ENCODE results near the gene LBHD2. TPM values are rescaled to one million over a fixed set of nuclear protein-coding genes. Genes with fewer than 3 reads are reported as not detected.

The LBHD2 gene
- total and polyA plus RNA-seq, 2 of the 8 experiments (the other 6 are each of a cell fraction or from before 2014, with no cell fraction given) = not detected

DNA sequence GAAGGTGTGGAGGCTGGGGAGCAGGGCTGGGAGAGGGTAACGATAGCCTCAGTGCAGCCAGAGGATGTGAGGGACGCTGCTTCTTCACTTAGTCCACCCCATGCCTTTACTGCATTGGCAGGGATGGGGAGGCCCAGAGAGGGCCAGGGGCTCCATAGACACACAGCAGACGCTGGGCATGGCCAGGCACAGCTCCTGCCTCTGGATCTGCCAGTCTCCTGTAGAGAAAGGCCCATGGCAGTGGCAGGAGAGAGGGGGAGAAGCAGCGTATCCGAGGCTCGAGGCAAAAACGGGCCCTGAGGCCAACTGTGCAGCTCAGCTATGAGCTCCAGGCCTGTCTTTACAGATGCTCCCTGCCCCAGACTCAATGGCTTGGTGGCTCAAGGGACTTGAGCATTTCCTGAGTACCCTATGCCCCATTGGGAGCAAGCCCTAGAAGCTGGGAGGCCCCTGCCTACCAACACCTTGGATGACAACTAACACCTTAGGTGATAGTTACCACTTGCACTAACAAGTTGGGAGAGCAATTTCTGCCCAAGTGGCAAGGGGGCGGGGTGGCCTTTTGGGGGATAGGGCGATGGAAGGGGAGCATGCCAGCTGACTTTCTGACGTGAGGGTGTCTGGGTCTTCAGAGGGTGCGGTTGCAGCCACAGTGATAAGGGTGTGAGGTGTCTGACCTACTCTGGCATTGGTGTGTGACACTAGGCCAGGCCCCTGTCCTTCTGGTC is 5.0 kb upstream of the LBHD2 start:
- Histone ChIP-seq H2BK5ac (ENCODE audit: low read depth, low read length) (no peak overlapping the region), H3K79me2 (ENCODE audit: control insufficient read depth in 1 of 2, insufficient read depth in 2 of 2, low read length in 2 of 2) (no peaks in the 10 kb centered on the region), H3K14ac (ENCODE audit: insufficient read length) (no peak overlapping the region), H3K4me2 (ENCODE audit: insufficient read depth in 1 of 2, low read depth in 2 of 2, low read length in 2 of 2) (no peak overlapping the region), H3K23me2 (ENCODE audit: low read depth, low read length) (peaks cover 26% of the 10 kb centered on the region; the same call in 1 of the 2 replicates), H2BK120ac (replicated peaks; ENCODE audit: low read depth, low read length) (no peak overlapping the region), H3K27ac (ENCODE audit: low read depth, low read length) (no peak overlapping the region), H3K4ac (replicated peaks; ENCODE audit: insufficient read length, low read depth, low read length) (no peak overlapping the region), H3K18ac (ENCODE audit: extremely low read depth, low read length) (no peak overlapping the region), H3K9ac (replicated peaks in 1 of 4; ENCODE audit: extremely low read depth in 1 of 4, low read depth in 3 of 4, low read length in 3 of 4) (no peak overlapping the region), H2AFZ (ENCODE audit: low read length) (no peak overlapping the region), H3K4me3 (ENCODE audit: extremely low read depth in 1 of 4, insufficient read depth in 2 of 4, low read depth in 3 of 4, low read length in 4 of 4) (no peak overlapping the region), H3K79me1 (ENCODE audit: low read depth, low read length) (no peaks in the 10 kb centered on the region), H4K5ac (ENCODE audit: insufficient read length, low read depth, low read length) (no peak overlapping the region), H3K23ac (ENCODE audit: insufficient read length) (no peak overlapping the region), H4K91ac (replicated peaks; ENCODE audit: insufficient read length, low read length) (no peak overlapping the region), H3K4me1 (replicated peaks in 1 of 4; ENCODE audit: control insufficient read depth in 3 of 4, insufficient read depth in 4 of 4, low read length in 3 of 4) (peaks cover 0 to 6% (median 0%) of the 10 kb centered on the region in 4 experiments; a peak in 2 of 7 replicates), H2BK20ac (ENCODE audit: low read length) (no peak overlapping the region), H4K8ac (ENCODE audit: extremely low read depth, insufficient read depth, low read length) (peak overlapping the region; percentile 35; the same call in 1 of the 2 replicates), H3K56ac (replicated peaks; ENCODE audit: insufficient read length, low read depth, low read length) (no peak overlapping the region), H4K20me1 (replicated peaks in 1 of 2; ENCODE audit: control insufficient read depth in 1 of 2, insufficient read depth in 2 of 2, low read length in 2 of 2) (peaks cover 0 to 5% of the 10 kb centered on the region in 2 experiments), H2AK5ac (ENCODE audit: low read depth, low read length) (no peak overlapping the region), H2BK15ac (ENCODE audit: low read length) (peak overlapping the region; percentile 61; the same call in 1 of the 2 replicates), H3K9me3 (ENCODE audit: insufficient read depth in 2 of 2, low read depth in 1 of 2, low read length in 1 of 2) (no peaks in the 10 kb centered on the region), H3K36me3 (ENCODE audit: control insufficient read depth in 2 of 4, insufficient read depth in 4 of 4, low read length in 3 of 4) (no peaks in the 10 kb centered on the region), H3K27me3 (replicated peaks in 1 of 4; ENCODE audit: control insufficient read depth in 3 of 4, extremely low read depth in 1 of 4, insufficient read depth in 3 of 4, low read length in 3 of 4) (peaks cover 0 to 13% (median 9%) of the 10 kb centered on the region in 4 experiments; a peak in 3 of 7 replicates), H2BK12ac (ENCODE audit: low read depth, low read length) (0 out of 2 replicates have a peak overlapping the region, but pooled peaks have one; percentile 28)
- WGBS, 2 experiments (ENCODE audit: extremely low coverage in 1 of 2, insufficient coverage in 1 of 2, insufficient read length in 1 of 2, insufficient replicate concordance in 2 of 2, low coverage in 1 of 2, low lambda C conversion rate in 2 of 2, missing lambda C conversion rate in 1 of 2) = 88% methylated on average over 11 of the region's 11 CpGs; no CpG with 5 or more reads in 1 of the 2 experiments
- CTCF ChIA-PET (ENCODE audit: partially characterized antibody) = interaction anchor here (0.6 to 7.0 kb wide), 21 partner anchors 10 to 233 kb away, joined by 3 to 74 read pairs (median 4); partner anchors contain the start of gene EXOC3L4
- TF ChIP-seq ZNF274 (IDR thresholded peaks at IDR 0.05; ENCODE audit: borderline replicate concordance, extremely low read depth, low read length) (no peak), CBX5 (IDR thresholded peaks at IDR 0.05; ENCODE audit: low read depth, low read length) (no peak), SIX5 (IDR thresholded peaks at IDR 0.05; ENCODE audit: low read depth, low read length) (no peak), RAD21 (IDR thresholded peaks at IDR 0.05 in 1 of 2, conservative IDR thresholded peaks at IDR 0.05 in 1 of 2; ENCODE audit: low read depth in 2 of 2, low read length in 2 of 2) (no peak), POLR2A (IDR thresholded peaks at IDR 0.05; ENCODE audit: control extremely low read depth in 1 of 2, low read depth in 2 of 2, low read length in 2 of 2) (no peak), SP4 (IDR thresholded peaks at IDR 0.05; ENCODE audit: low read length) (no peak), TEAD4 (IDR thresholded peaks at IDR 0.05; ENCODE audit: low read depth, low read length) (no peak), RBBP5 (IDR thresholded peaks at IDR 0.05; ENCODE audit: borderline replicate concordance, low read depth, low read length) (no peak), CREB1 (IDR thresholded peaks at IDR 0.05) (no peak)
- TF ChIP-seq, protein P1, sequence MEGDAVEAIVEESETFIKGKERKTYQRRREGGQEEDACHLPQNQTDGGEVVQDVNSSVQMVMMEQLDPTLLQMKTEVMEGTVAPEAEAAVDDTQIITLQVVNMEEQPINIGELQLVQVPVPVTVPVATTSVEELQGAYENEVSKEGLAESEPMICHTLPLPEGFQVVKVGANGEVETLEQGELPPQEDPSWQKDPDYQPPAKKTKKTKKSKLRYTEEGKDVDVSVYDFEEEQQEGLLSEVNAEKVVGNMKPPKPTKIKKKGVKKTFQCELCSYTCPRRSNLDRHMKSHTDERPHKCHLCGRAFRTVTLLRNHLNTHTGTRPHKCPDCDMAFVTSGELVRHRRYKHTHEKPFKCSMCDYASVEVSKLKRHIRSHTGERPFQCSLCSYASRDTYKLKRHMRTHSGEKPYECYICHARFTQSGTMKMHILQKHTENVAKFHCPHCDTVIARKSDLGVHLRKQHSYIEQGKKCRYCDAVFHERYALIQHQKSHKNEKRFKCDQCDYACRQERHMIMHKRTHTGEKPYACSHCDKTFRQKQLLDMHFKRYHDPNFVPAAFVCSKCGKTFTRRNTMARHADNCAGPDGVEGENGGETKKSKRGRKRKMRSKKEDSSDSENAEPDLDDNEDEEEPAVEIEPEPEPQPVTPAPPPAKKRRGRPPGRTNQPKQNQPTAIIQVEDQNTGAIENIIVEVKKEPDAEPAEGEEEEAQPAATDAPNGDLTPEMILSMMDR (IDR thresholded peaks at IDR 0.05; ENCODE audit: control extremely low read depth in 1 of 3, insufficient read depth in 1 of 3, low read depth in 1 of 3, low read length in 3 of 3) = no peak
- POLR2A ChIA-PET (ENCODE audit: partially characterized antibody) = no interaction called here
- DNase-seq (ENCODE audit: low read depth in 1 of 2, low spot score in 2 of 2) (no peak), FAIRE-seq (no peak)
